RWPE2 (cell line): ENCODE measurements around the gene PLXNB3.

Experiments
- ATAC-seq: fragments of 200-7000 bp; cut with Tn5 transposase; 3 replicates; pipeline ENCODE4 v1.9.1; 2021; ENCODE audit warnings: low read depth
- DNase-seq: peaks from one replicate; pipeline ENCODE4 v3.0.0-alpha.2; 2020; ENCODE audit warnings: low spot score
- H3K27ac ChIP-seq: fragments of 450-650 bp; 2 replicates; pipeline ENCODE4 v1.5.1; 2017; ENCODE audit warnings: mild to moderate bottlenecking; ENCODE audit not compliant: poor library complexity, severe bottlenecking
- H3K27me3 ChIP-seq: fragments of 250-450 bp; sonication (Bioruptor Pico); 2 replicates; pipeline ENCODE4 v1.5.1; 2021; ENCODE audit warnings: mild to moderate bottlenecking, moderate library complexity; ENCODE audit not compliant: insufficient read depth, poor library complexity, severe bottlenecking
- H3K36me3 ChIP-seq: fragments of 250-450 bp; sonication (Bioruptor Pico); 2 replicates; pipeline ENCODE4 v1.5.1; 2020; ENCODE audit warnings: low read depth, mild to moderate bottlenecking, moderate library complexity
- H3K4me1 ChIP-seq: fragments of 250-450 bp; sonication (Bioruptor Pico); 2 replicates; pipeline ENCODE4 v1.5.1; 2021; ENCODE audit warnings: mild to moderate bottlenecking, moderate library complexity; ENCODE audit not compliant: insufficient read depth, poor library complexity, severe bottlenecking
- H3K4me3 ChIP-seq: fragments of 250-450 bp; sonication (Bioruptor Pico); 2 replicates; pipeline ENCODE4 v1.5.1; 2021; ENCODE audit warnings: mild to moderate bottlenecking, moderate library complexity; ENCODE audit not compliant: severe bottlenecking
- H3K9me3 ChIP-seq: fragments of 250-450 bp; sonication (Bioruptor Pico); 2 replicates; pipeline ENCODE4 v1.5.1; 2021; ENCODE audit warnings: mild to moderate bottlenecking, moderate library complexity; ENCODE audit not compliant: severe bottlenecking
- CTCF ChIP-seq: fragments of 450-650 bp; IDR thresholded peaks from one replicate; pipeline ENCODE4 v1.5.1; 2017; ENCODE audit warnings: mild to moderate bottlenecking, moderate library complexity; ENCODE audit not compliant: poor library complexity, severe bottlenecking

PLXNB3 gene

GRCh38 chrX:153774576-153775292, 10.7 kb downstream of the PLXNB3 start:
- no peak overlapping the region for H3K4me3 ChIP-seq

GRCh38 chrX:153775293-153776119, 11.5 kb downstream of the PLXNB3 start:
- ATAC-seq (no peak), DNase-seq (peak; percentile 34)
- Histone ChIP-seq H3K36me3 (no peaks in the 10 kb centered on the region), H3K4me3 (no peak overlapping the region), H3K4me1 (no peaks in the 10 kb centered on the region), H3K27ac (no peak overlapping the region), H3K9me3 (no peaks in the 10 kb centered on the region), H3K27me3 (no peaks in the 10 kb centered on the region)
- TF ChIP-seq CTCF: no peak

More at GRCh38 chrX:153774576-153775292, 10.7 kb downstream of the PLXNB3 start:
- Histone ChIP-seq H3K27me3 (no peaks in the 10 kb centered on the region), H3K9me3 (no peaks in the 10 kb centered on the region), H3K4me1 (no peaks in the 10 kb centered on the region), H3K36me3 (no peaks in the 10 kb centered on the region), H3K27ac (no peak overlapping the region)
- TF ChIP-seq CTCF: no peak
- no peak for ATAC-seq
- DNase-seq: no peak

DNA sequence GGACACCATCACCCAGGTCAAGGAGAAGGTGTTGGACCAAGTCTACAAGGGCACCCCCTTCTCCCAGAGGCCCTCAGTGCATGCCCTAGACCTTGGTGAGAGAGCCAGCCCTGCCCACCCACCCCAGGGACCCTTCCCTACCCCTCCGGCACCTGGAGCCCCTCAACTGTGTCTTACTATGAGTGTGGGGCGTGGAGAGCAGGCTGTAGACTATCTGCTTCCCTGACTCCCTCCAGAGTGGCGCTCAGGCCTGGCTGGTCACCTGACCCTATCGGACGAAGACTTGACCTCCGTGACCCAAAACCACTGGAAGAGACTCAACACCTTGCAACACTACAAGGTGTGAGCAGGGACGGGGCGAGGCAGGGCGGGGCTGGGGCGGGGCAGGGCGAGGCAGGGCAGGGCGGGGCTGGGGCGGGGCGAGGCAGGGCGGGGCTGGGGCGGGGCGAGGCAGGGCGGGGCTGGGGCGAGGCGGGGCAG, 12.1 kb downstream of the PLXNB3 start:
- H3K4me1 ChIP-seq: no peaks in the 10 kb centered on the region
- H3K9me3 ChIP-seq: no peaks in the 10 kb centered on the region
- TF ChIP-seq CTCF: no peak
- H3K36me3 ChIP-seq: no peaks in the 10 kb centered on the region
- no peak overlapping the region for H3K4me3 ChIP-seq
- ATAC-seq (no peak), DNase-seq (no peak)
- H3K27ac ChIP-seq: no peak overlapping the region
- H3K27me3 ChIP-seq: no peaks in the 10 kb centered on the region

DNA sequence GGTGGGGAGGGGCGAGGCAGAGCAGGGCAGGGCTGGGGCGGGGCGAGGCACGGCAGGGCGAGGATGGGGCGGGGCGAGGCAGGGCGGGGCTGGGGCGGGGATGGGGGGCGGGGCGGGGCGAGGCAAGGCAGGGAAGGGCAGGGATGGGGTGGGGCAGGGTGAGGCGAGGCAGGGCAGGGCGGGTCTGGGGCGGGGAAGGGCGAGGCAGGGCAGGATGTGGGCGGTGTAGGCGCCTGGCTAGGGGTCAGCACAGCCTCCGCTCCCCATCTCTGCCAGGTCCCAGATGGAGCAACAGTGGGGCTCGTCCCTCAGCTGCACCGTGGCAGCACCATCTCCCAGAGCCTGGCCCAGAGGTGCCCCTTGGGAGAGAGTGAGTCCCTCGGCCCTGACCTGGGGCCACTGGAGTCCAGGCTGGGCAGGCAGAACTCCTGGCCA, 12.6 kb downstream of the PLXNB3 start:
- H3K27me3 ChIP-seq: no peaks in the 10 kb centered on the region
- H3K4me3 ChIP-seq: no peak overlapping the region
- no peaks in the 10 kb centered on the region for H3K36me3 ChIP-seq
- peak; percentile 44 for DNase-seq
- no peaks in the 10 kb centered on the region for H3K9me3 ChIP-seq
- no peaks in the 10 kb centered on the region for H3K4me1 ChIP-seq
- TF ChIP-seq CTCF: no peak
- no peak for ATAC-seq
- H3K27ac ChIP-seq: no peak overlapping the region
